Measurements from ENCODE around the gene PPM1H.

DNA sequence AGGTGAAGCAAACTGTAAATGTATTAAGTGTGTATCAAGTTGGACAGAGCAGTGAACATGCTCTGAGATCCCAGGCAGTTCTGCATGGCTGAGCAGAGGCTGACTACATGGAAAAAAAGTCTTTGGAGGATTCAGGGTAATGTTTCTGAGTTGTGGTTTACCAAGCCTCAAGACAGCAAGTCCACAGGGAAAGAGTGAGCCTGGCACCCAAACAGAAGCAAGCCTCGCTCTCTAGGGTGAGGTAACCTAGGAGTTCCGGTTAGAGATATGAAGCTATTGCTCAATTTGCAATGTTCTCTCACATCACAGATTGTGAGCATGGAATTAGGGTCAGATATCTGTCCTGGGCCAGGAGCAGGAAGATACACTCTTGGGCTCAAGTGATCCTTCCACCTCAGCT, 309.7 kb downstream of the PPM1H start:
- TF ChIP-seq CTCF (IDR thresholded peaks at IDR 0.05) = no peak
- no peak for TF ChIP-seq POLR2AphosphoS5 (IDR thresholded peaks at IDR 0.05)
- no peak for TF ChIP-seq EP300 (IDR thresholded peaks at IDR 0.05)
- TF ChIP-seq POLR2A (IDR thresholded peaks at IDR 0.05; ENCODE audit: low read depth) = no peak
